ENCODE data around the gene SLC4A3. TPM values are rescaled to one million over a fixed set of nuclear protein-coding genes. Genes with fewer than 3 reads are reported as not detected.

The SLC4A3 gene
- total and polyA plus RNA-seq, 2 of the 8 experiments (the other 6 are each of a cell fraction or from before 2014, with no cell fraction given), result 4.8 to 7.4 TPM

- Histone ChIP-seq H3K4ac (replicated peaks; ENCODE audit: insufficient read length, low read depth, low read length) (no peak overlapping the region), H3K4me2 (ENCODE audit: insufficient read depth in 1 of 2, low read depth in 2 of 2, low read length in 2 of 2) (no peak overlapping the region), H4K91ac (replicated peaks; ENCODE audit: insufficient read length, low read length) (no peak overlapping the region), H3K9me3 (ENCODE audit: insufficient read depth in 2 of 2, low read depth in 1 of 2, low read length in 1 of 2) (no peaks in the 10 kb centered on the region), H4K5ac (ENCODE audit: insufficient read length, low read depth, low read length) (no peak overlapping the region), H2AK5ac (ENCODE audit: low read depth, low read length) (no peak overlapping the region), H3K14ac (ENCODE audit: insufficient read length) (no peak overlapping the region), H2AFZ (ENCODE audit: low read length) (no peak overlapping the region), H2BK12ac (ENCODE audit: low read depth, low read length) (no peak overlapping the region), H3K56ac (replicated peaks; ENCODE audit: insufficient read length, low read depth, low read length) (no peak overlapping the region), H3K27ac (ENCODE audit: low read depth, low read length) (no peak overlapping the region), H4K8ac (ENCODE audit: extremely low read depth, insufficient read depth, low read length) (no peak overlapping the region), H2BK20ac (ENCODE audit: low read length) (no peak overlapping the region), H3K36me3 (ENCODE audit: control insufficient read depth in 2 of 4, insufficient read depth in 4 of 4, low read length in 3 of 4) (no peaks in the 10 kb centered on the region), H2BK15ac (ENCODE audit: low read length) (no peak overlapping the region), H3K79me1 (ENCODE audit: low read depth, low read length) (no peaks in the 10 kb centered on the region), H3K27me3 (replicated peaks in 1 of 4; ENCODE audit: control insufficient read depth in 3 of 4, extremely low read depth in 1 of 4, insufficient read depth in 3 of 4, low read length in 3 of 4) (no peaks in the 10 kb centered on the region), H2BK5ac (ENCODE audit: low read depth, low read length) (no peak overlapping the region), H2BK120ac (replicated peaks; ENCODE audit: low read depth, low read length) (no peak overlapping the region), H3K79me2 (ENCODE audit: control insufficient read depth in 1 of 2, insufficient read depth in 2 of 2, low read length in 2 of 2) (no peaks in the 10 kb centered on the region), H3K9ac (replicated peaks in 1 of 4; ENCODE audit: extremely low read depth in 1 of 4, low read depth in 3 of 4, low read length in 3 of 4) (no peak overlapping the region), H3K23ac (ENCODE audit: insufficient read length) (no peak overlapping the region), H4K20me1 (replicated peaks in 1 of 2; ENCODE audit: control insufficient read depth in 1 of 2, insufficient read depth in 2 of 2, low read length in 2 of 2) (peaks cover 0 to 4% of the 10 kb centered on the region in 2 experiments), H3K23me2 (ENCODE audit: low read depth, low read length) (peaks cover 4% of the 10 kb centered on the region; the same call in 1 of the 2 replicates), H3K4me1 (replicated peaks in 1 of 4; ENCODE audit: control insufficient read depth in 3 of 4, insufficient read depth in 4 of 4, low read length in 3 of 4) (no peaks in the 10 kb centered on the region), H3K4me3 (ENCODE audit: extremely low read depth in 1 of 4, insufficient read depth in 2 of 4, low read depth in 3 of 4, low read length in 4 of 4) (no peak overlapping the region), H3K18ac (ENCODE audit: extremely low read depth, low read length) (no peak overlapping the region)
- DNase-seq (ENCODE audit: low read depth in 1 of 2, low spot score in 2 of 2) (no peak), FAIRE-seq (no peak)
- ChIA-PET CTCF (ENCODE audit: partially characterized antibody) (interaction anchor here (0.6 to 22.0 kb wide), 23 partner anchors 8 to 185 kb away, joined by 3 to 356 read pairs (median 5); partner anchors contain the start of genes OBSL1 and SLC4A3), POLR2A (ENCODE audit: partially characterized antibody) (interaction anchor here (0.6 to 1.9 kb wide), 6 partner anchors 7 to 1734 kb away, joined by 3 to 6 read pairs (median 4); partner anchors contain the start of gene SLC4A3)
- 90% methylated on average over 8 of the region's 13 CpGs; no CpG with 5 or more reads in 1 of the 2 experiments for WGBS, 2 experiments (ENCODE audit: extremely low coverage in 1 of 2, insufficient coverage in 1 of 2, insufficient read length in 1 of 2, insufficient replicate concordance in 2 of 2, low coverage in 1 of 2, low lambda C conversion rate in 2 of 2, missing lambda C conversion rate in 1 of 2)
- no peak for TF ChIP-seq ATF2 (IDR thresholded peaks at IDR 0.05; ENCODE audit: low read length)
- no peak for TF ChIP-seq RFX5 (IDR thresholded peaks at IDR 0.05; ENCODE audit: borderline replicate concordance, low read depth, low read length)
- no peak for TF ChIP-seq CHD2 (IDR thresholded peaks at IDR 0.05; ENCODE audit: low read length)
- TF ChIP-seq MAX (IDR thresholded peaks at IDR 0.05), result no peak
Measured at GRCh38 chr2:219636941-219637841, 9.8 kb downstream of the SLC4A3 start.
